SK-N-SH treated with all-trans-retinoic acid at 6 μM for 48 hours (cell line): ENCODE measurements around the gene NKD1.

ENCODE experiments used
- ATAC-seq: fragments of 200-7000 bp; cut with Tn5 transposase; 3 replicates; pipeline ENCODE4 v1.9.1; 2020; ENCODE audit warnings: mild to moderate bottlenecking, moderate library complexity
- ARNTL ChIP-seq: fragments of 450-650 bp; formaldehyde crosslinking; IDR thresholded peaks from 2 replicates; pipeline ENCODE4 v1.5.0; 2020; ENCODE audit warnings: low read depth, mild to moderate bottlenecking, moderate library complexity, borderline replicate concordance
- BACH2 ChIP-seq: fragments of 250-450 bp; sonication (Bioruptor Pico); IDR thresholded peaks from 2 replicates; pipeline ENCODE4 v1.9.0; 2021; ENCODE audit warnings: mild to moderate bottlenecking, borderline replicate concordance
- CREB5 ChIP-seq: fragments of 250-450 bp; sonication (Bioruptor Pico); IDR thresholded peaks from 2 replicates; pipeline ENCODE4 v1.5.1; 2020; ENCODE audit warnings: low read depth, mild to moderate bottlenecking, moderate library complexity
- CSDC2 ChIP-seq: fragments of 250-450 bp; sonication (Bioruptor Pico); IDR thresholded peaks from 2 replicates; pipeline ENCODE4 v1.5.0; 2020; ENCODE audit warnings: mild to moderate bottlenecking, moderate library complexity
- CSRNP3 ChIP-seq: fragments of 250-450 bp; sonication (Bioruptor Pico); IDR thresholded peaks from 2 replicates; pipeline ENCODE4 v1.5.1; 2021; ENCODE audit warnings: mild to moderate bottlenecking, moderate library complexity
- ESRRG ChIP-seq: fragments of 250-450 bp; sonication (Bioruptor Pico); IDR thresholded peaks from 2 replicates; pipeline ENCODE4 v1.6.1; 2021; ENCODE audit warnings: mild to moderate bottlenecking
- GLIS3 ChIP-seq: fragments of 250-450 bp; sonication (Bioruptor Pico); IDR thresholded peaks from 2 replicates; pipeline ENCODE4 v1.5.0; 2020; ENCODE audit warnings: mild to moderate bottlenecking, moderate library complexity
- ISL1 ChIP-seq: fragments of 250-450 bp; sonication (Bioruptor Pico); IDR thresholded peaks from 2 replicates; pipeline ENCODE4 v2.1.2; 2022; ENCODE audit warnings: mild to moderate bottlenecking, moderate library complexity
- PATZ1 ChIP-seq: fragments of 250-450 bp; sonication (Bioruptor Pico); IDR thresholded peaks from 2 replicates; pipeline ENCODE4 v1.8.0; 2020; ENCODE audit warnings: mild to moderate bottlenecking, moderate library complexity, borderline replicate concordance
- POU6F1 ChIP-seq: fragments of 250-450 bp; sonication (Bioruptor Pico); IDR thresholded peaks from 2 replicates; pipeline ENCODE4 v1.8.0; 2021; ENCODE audit warnings: low read depth, mild to moderate bottlenecking, moderate library complexity, borderline replicate concordance
- PPARA ChIP-seq: fragments of 250-450 bp; sonication (Bioruptor Pico); IDR thresholded peaks from 2 replicates; pipeline ENCODE4 v1.5.0; 2020; ENCODE audit warnings: mild to moderate bottlenecking, borderline replicate concordance
- RARB ChIP-seq: fragments of 250-450 bp; sonication (Bioruptor Pico); IDR thresholded peaks from 2 replicates; pipeline ENCODE4 v1.8.0; 2021; ENCODE audit warnings: mild to moderate bottlenecking, moderate library complexity
- SNAI2 ChIP-seq: fragments of 250-450 bp; sonication (Bioruptor Pico); IDR thresholded peaks from 2 replicates; pipeline ENCODE4 v1.5.0; 2020; ENCODE audit warnings: mild to moderate bottlenecking, moderate library complexity
- TOX ChIP-seq: fragments of 250-450 bp; sonication (Bioruptor Pico); IDR thresholded peaks from 2 replicates; pipeline ENCODE4 v1.8.0; 2021; ENCODE audit warnings: mild to moderate bottlenecking, moderate library complexity, borderline replicate concordance
- TSHZ2 ChIP-seq: fragments of 250-450 bp; sonication (Bioruptor Pico); IDR thresholded peaks from 2 replicates; pipeline ENCODE4 v1.5.0; 2020; ENCODE audit warnings: mild to moderate bottlenecking, moderate library complexity
- ZC3H10 ChIP-seq: fragments of 250-450 bp; sonication (Bioruptor Pico); IDR thresholded peaks from 2 replicates; pipeline ENCODE4 v1.5.1; 2021; ENCODE audit warnings: mild to moderate bottlenecking, moderate library complexity
- ZFP3 ChIP-seq: fragments of 250-450 bp; sonication (Bioruptor Pico); IDR thresholded peaks from 2 replicates; pipeline ENCODE4 v1.5.0; 2020; ENCODE audit warnings: mild to moderate bottlenecking, moderate library complexity
- ZNF565 ChIP-seq: fragments of 450-650 bp; formaldehyde crosslinking; conservative IDR thresholded peaks from 2 replicates; pipeline ENCODE4 v1.5.0; 2020; ENCODE audit warnings: low read depth, mild to moderate bottlenecking, moderate library complexity
- ZNF70 ChIP-seq: fragments of 450-650 bp; formaldehyde crosslinking; IDR thresholded peaks from 2 replicates; pipeline ENCODE4 v1.5.0; 2020; ENCODE audit warnings: mild to moderate bottlenecking, moderate library complexity
- ZNF8 ChIP-seq: fragments of 450-650 bp; formaldehyde crosslinking; IDR thresholded peaks from 2 replicates; pipeline ENCODE4 v1.5.0; 2020; ENCODE audit warnings: mild to moderate bottlenecking, moderate library complexity

The NKD1 gene

GRCh38 chr16:50622029-50622428 lies 73.8 kb downstream of the NKD1 start:
- TF ChIP-seq CREB5, result no peak
- TF ChIP-seq ZNF8 (CRISPR knock-in tag), result no peak
- TF ChIP-seq, all 23 proteins: peak for 0
- no peak for ATAC-seq

GRCh38 chr16:50622643-50623369 lies 74.6 kb downstream of the NKD1 start:
- no peak for TF ChIP-seq SNAI2
- TF ChIP-seq BACH2 (CRISPR knock-in tag), result no peak
- TF ChIP-seq CSRNP3, result no peak
- TF ChIP-seq RARB, result no peak
- no peak for TF ChIP-seq ISL1 (CRISPR knock-in tag)
- TF ChIP-seq ZNF565 (CRISPR knock-in tag), result no peak
- no peak for TF ChIP-seq ZNF70 (CRISPR knock-in tag)
- TF ChIP-seq PATZ1, result no peak
- ATAC-seq, result no peak

GRCh38 chr16:50624449-50624970 lies 76.3 kb downstream of the NKD1 start:
- ATAC-seq, result no peak
- TF ChIP-seq PPARA (CRISPR knock-in tag), result no peak
- no peak for TF ChIP-seq CREB5
- no peak for TF ChIP-seq TOX (CRISPR knock-in tag)
- TF ChIP-seq TSHZ2 (CRISPR knock-in tag), result no peak
- TF ChIP-seq CSDC2 (CRISPR knock-in tag), result no peak
- no peak for TF ChIP-seq CSRNP3
- TF ChIP-seq RARB, result no peak
- no peak for TF ChIP-seq ZFP3
- TF ChIP-seq ARNTL (CRISPR knock-in tag), result no peak

GRCh38 chr16:50625374-50625773 lies 77.2 kb downstream of the NKD1 start:
- TF ChIP-seq CREB5, result no peak
- no peak for TF ChIP-seq TOX (CRISPR knock-in tag)
- TF ChIP-seq PATZ1, result no peak
- TF ChIP-seq GLIS3 (CRISPR knock-in tag), result no peak
- TF ChIP-seq POU6F1 (CRISPR knock-in tag), result no peak
- TF ChIP-seq ZC3H10 (CRISPR knock-in tag), result no peak
- no peak for TF ChIP-seq RARB
- no peak for TF ChIP-seq ESRRG (CRISPR knock-in tag)
- TF ChIP-seq ARNTL (CRISPR knock-in tag), result no peak
- TF ChIP-seq ISL1 (CRISPR knock-in tag), result no peak
- TF ChIP-seq CSDC2 (CRISPR knock-in tag), result no peak
- ATAC-seq, result no peak
